ENCODE data around the gene ORM1. TPM values are rescaled to one million over a fixed set of nuclear protein-coding genes. Genes with fewer than 3 reads are reported as not detected.

The ORM1 gene
- total and polyA plus RNA-seq, 2 of the 8 experiments (the other 6 are each of a cell fraction or from before 2014, with no cell fraction given): 0.32 TPM; not detected in 1

- Histone ChIP-seq H3K4me2 (ENCODE audit: insufficient read depth in 1 of 2, low read depth in 2 of 2, low read length in 2 of 2) (no peak overlapping the region), H2AK5ac (ENCODE audit: low read depth, low read length) (no peak overlapping the region), H3K36me3 (ENCODE audit: control insufficient read depth in 2 of 4, insufficient read depth in 4 of 4, low read length in 3 of 4) (no peaks in the 10 kb centered on the region), H3K79me2 (ENCODE audit: control insufficient read depth in 1 of 2, insufficient read depth in 2 of 2, low read length in 2 of 2) (no peaks in the 10 kb centered on the region), H2BK5ac (ENCODE audit: low read depth, low read length) (no peak overlapping the region), H3K4me1 (replicated peaks in 1 of 4; ENCODE audit: control insufficient read depth in 3 of 4, insufficient read depth in 4 of 4, low read length in 3 of 4) (no peaks in the 10 kb centered on the region), H4K20me1 (replicated peaks in 1 of 2; ENCODE audit: control insufficient read depth in 1 of 2, insufficient read depth in 2 of 2, low read length in 2 of 2) (no peaks in the 10 kb centered on the region), H4K8ac (ENCODE audit: extremely low read depth, insufficient read depth, low read length) (no peak overlapping the region), H3K79me1 (ENCODE audit: low read depth, low read length) (no peaks in the 10 kb centered on the region), H3K18ac (ENCODE audit: extremely low read depth, low read length) (no peak overlapping the region; the same call in 1 of the 2 replicates), H2BK20ac (ENCODE audit: low read length) (no peak overlapping the region), H3K27me3 (replicated peaks in 1 of 4; ENCODE audit: control insufficient read depth in 3 of 4, extremely low read depth in 1 of 4, insufficient read depth in 3 of 4, low read length in 3 of 4) (no peaks in the 10 kb centered on the region), H2BK15ac (ENCODE audit: low read length) (no peak overlapping the region), H3K14ac (ENCODE audit: insufficient read length) (no peak overlapping the region), H3K9me3 (ENCODE audit: insufficient read depth in 2 of 2, low read depth in 1 of 2, low read length in 1 of 2) (no peaks in the 10 kb centered on the region), H3K9ac (replicated peaks in 1 of 4; ENCODE audit: extremely low read depth in 1 of 4, low read depth in 3 of 4, low read length in 3 of 4) (no peak overlapping the region), H2BK120ac (replicated peaks; ENCODE audit: low read depth, low read length) (no peak overlapping the region), H2AFZ (ENCODE audit: low read length) (no peak overlapping the region), H3K4me3 (ENCODE audit: extremely low read depth in 1 of 4, insufficient read depth in 2 of 4, low read depth in 3 of 4, low read length in 4 of 4) (no peak overlapping the region), H3K23ac (ENCODE audit: insufficient read length) (no peak overlapping the region), H3K23me2 (ENCODE audit: low read depth, low read length) (peaks cover 1% of the 10 kb centered on the region; the same call in 1 of the 2 replicates), H4K5ac (ENCODE audit: insufficient read length, low read depth, low read length) (no peak overlapping the region), H3K4ac (replicated peaks; ENCODE audit: insufficient read length, low read depth, low read length) (no peak overlapping the region), H3K27ac (ENCODE audit: low read depth, low read length) (no peak overlapping the region), H2BK12ac (ENCODE audit: low read depth, low read length) (no peak overlapping the region), H3K56ac (replicated peaks; ENCODE audit: insufficient read length, low read depth, low read length) (no peak overlapping the region), H4K91ac (replicated peaks; ENCODE audit: insufficient read length, low read length) (no peak overlapping the region)
- DNase-seq (ENCODE audit: low read depth in 1 of 2, low spot score in 2 of 2): peak in 1 of 2 experiments; percentile 22
- TF ChIP-seq TEAD4 (IDR thresholded peaks at IDR 0.05; ENCODE audit: low read depth, low read length) (no peak), HDAC6 (IDR thresholded peaks at IDR 0.05; ENCODE audit: low read depth, low read length) (no peak), JUN (IDR thresholded peaks at IDR 0.05; ENCODE audit: low read depth, low read length) (no peak), SUZ12 (IDR thresholded peaks at IDR 0.05; ENCODE audit: low read length) (no peak), ATF3 (IDR thresholded peaks at IDR 0.05; ENCODE audit: insufficient read depth, low read depth, low read length) (no peak), SAP30 (IDR thresholded peaks at IDR 0.05; ENCODE audit: insufficient read depth, insufficient replicate concordance, low read length) (no peak), YY1 (IDR thresholded peaks at IDR 0.05; ENCODE audit: low read depth, low read length) (no peak), SP1 (IDR thresholded peaks at IDR 0.05; ENCODE audit: low read depth, low read length) (no peak), SP4 (IDR thresholded peaks at IDR 0.05; ENCODE audit: low read length) (no peak), EZH2 (IDR thresholded peaks at IDR 0.05; ENCODE audit: low read depth, low read length, severe bottlenecking) (no peak), ASH2L (IDR thresholded peaks at IDR 0.05; ENCODE audit: low read length) (no peak)
- WGBS, 2 experiments (ENCODE audit: extremely low coverage in 1 of 2, insufficient coverage in 1 of 2, insufficient read length in 1 of 2, insufficient replicate concordance in 2 of 2, low coverage in 1 of 2, low lambda C conversion rate in 2 of 2, missing lambda C conversion rate in 1 of 2): 84% methylated on average over 8 of the region's 8 CpGs; no CpG with 5 or more reads in 1 of the 2 experiments
- POLR2A ChIA-PET (ENCODE audit: partially characterized antibody): no interaction called here
- CTCF ChIA-PET (ENCODE audit: partially characterized antibody): interaction anchor here (0.5 to 4.6 kb wide), 3 partner anchors 100 to 235 kb away, joined by 3 to 29 read pairs (median 6); no protein-coding TSS in a partner anchor
- no peak for FAIRE-seq
Measured at GRCh38 chr9:114317665-114318357, 5.1 kb upstream of the ORM1 start.

Measured in H1 (cell line).